H4 (cell line): ENCODE measurements around the gene PDIA4. TPM values are rescaled to one million over a fixed set of nuclear protein-coding genes. Genes with fewer than 3 reads are reported as not detected.
"Not testable (repeated sequence)": the region's sequence is repeated elsewhere in the genome, so short reads cannot be mapped to it uniquely, and the experiment has no call there.

ENCODE experiments used
- DNase-seq: peaks from one replicate; pipeline ENCODE4 v3.0.0-alpha.2; 2015; ENCODE audit warnings: low spot score
- total RNA-seq: library from RNA; depleted of rRNA; stranded (reverse); fragments of >200 nt; shearing (Covaris generic); gene quantifications from 2 replicates; pipeline ENCODE4 v1.2.3, GENCODE V29; 2014

Gene PDIA4
- total RNA-seq, 1 experiment from 2014 or later: 318 TPM

DNA sequence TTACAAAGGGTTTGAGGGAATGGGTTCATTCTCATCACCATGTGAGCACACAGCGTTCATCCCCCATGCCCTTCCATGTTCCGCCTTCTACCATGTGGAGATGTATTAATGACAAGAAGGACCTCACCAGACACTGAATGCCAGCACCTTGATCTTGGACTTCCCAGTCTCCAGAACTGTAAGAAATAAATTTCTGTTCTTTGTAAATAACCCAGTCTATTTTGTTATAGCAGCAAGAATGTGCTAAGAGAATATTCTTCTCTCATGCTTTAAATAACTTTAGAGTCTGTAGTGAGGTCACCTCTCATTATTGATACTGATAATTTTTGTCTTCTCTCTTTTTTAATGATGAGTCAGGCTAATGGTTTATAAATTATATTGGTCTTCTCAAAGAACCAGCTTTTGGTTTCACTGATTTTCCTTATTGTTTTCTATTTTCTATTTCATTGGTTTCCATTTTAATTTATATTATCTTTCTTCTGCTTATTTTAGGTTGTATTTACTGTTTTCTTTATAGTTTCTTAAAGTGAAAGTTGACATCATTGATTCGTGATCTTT, 3.1 kb upstream of the PDIA4 start:
- DNase-seq: no peak

DNA sequence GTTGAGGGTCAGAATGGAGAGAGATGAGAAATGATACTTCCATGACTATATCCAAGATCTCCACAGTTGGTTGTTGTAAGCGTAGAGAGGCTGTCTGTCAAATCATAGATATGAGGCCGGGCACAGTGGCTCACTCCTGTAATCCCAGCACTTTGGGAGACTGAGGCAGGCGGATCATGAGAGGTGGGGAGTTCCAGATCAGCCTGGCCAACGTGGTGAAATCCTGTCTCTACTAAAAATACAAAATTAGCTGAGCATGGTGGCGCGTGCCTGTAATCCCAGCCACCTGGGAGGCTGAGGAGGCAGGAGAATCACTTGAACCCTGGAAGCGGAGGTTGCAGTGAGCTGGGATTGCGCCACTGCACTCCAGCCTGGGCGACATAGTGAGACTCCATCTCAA, 2.1 kb upstream of the PDIA4 start:
- not testable (repeated sequence) for DNase-seq

DNA sequence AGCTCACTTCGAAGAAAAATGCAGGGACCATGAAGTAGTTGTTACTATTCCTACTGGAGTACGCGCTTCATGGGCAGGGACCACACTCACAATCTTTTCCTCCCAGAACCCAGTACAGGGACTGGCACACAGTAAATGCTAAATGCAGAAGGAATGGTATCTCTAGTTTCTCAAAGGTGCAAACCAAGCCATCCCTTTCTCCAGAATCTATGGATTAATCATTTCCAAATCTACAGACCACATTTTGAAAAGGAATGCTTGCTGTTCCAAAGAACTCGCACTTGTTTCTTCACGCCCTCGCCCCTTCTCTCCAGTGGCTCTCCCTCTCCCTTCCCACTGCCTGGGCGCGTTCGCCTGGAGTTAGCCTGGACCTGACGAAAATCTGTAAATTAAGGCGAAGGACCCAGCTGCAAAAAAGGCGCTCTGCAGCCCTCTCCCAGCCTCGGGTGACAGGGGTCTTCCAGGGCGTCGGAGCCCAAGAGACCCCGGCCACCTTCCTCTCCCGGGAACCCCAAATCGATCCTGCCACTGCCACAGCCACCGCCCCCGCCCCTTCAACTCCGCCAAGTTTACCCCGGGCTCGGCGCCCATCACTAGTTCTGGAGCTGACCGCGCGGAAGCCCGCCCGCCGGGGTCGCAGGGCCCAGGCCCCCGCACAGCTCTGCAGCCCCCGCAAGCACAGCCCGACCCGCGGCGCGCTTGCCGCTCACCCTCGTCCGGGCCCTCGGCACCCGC, 527 bp downstream of the PDIA4 start:
- DNase-seq: no peak

DNA sequence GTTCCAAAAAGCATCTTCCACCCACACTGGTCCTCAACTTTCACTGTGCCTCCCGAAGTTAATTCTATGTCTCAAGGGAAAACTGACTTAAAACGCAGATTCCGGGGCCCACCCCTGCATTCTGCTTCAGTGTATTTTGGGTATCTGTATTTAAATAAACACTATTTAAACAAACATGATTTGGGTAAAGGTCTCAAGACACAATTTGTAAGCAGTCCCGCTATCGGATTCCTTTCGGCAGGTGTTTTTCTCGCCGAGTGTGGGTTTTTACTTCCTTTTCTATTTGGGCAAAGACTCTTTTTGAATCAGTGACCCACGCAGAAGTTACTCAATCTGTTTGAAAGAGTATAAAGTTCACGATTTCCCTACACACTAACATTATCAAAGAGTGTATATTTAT, 1.2 kb downstream of the PDIA4 start:
- no peak for DNase-seq

DNA sequence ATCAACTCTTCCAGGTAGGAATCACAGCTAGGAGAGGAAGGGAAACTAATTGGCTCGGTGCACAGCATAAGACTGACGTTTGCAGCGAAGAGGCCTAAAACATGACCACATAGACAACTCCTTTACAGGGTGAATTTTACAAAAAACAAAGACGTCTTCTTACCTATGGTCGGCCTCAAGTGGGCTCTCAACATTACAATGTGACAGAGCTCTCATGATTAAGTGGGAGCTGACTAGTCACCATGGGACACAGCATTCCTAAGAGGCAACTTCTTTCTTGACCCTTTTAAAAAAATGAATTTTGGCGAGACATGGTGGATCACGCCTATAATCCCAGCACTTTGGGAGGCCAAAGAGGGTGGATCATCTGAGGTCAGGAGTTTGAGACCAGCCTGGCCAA, 4.6 kb downstream of the PDIA4 start:
- no peak for DNase-seq

DNA sequence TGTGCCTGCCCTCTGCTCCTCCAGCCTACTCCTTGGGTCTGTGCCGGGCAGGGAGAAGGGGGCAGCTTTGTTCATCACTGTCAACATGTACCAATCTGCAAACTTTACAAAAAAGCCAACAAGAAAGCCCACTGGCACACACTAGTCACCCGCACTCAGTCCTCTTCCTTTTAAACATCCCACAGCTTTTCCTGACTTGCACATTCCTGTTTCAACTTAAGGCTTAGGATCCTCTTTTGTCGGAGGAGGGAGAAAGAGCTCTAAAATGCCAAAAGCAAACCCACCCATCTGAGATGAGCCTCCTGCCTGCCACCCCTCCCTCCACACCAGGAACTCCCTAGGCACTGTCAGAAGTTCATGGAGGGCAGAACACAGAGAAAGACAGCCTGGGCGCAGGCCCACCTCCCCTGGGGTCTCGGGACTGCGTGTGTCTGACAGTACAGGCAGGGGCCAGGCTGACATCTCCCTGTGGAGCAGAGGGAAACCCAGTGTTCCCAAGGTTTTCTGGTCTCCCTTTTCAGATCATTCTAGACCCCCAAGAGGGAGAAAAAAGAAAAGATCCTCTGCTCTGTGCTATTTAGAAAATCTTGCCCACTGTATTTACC, 5.4 kb downstream of the PDIA4 start:
- no peak for DNase-seq

DNA sequence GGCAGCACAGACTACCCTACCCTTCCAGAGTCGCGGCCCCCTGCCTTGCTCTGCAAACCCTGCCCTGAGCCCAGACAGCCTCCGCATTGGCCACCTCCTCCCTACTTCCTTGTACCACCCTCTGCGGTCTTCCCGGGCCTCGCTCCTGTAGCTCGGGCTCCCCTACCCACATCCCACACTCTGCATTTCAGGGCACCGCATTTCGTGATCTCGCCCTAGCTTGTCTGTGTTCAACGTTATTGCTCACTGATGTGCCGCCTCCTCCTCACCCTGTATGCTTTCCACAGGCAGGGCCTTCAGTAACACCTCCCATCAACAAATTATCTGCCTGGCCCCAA, 6.6 kb downstream of the PDIA4 start:
- no peak for DNase-seq

DNA sequence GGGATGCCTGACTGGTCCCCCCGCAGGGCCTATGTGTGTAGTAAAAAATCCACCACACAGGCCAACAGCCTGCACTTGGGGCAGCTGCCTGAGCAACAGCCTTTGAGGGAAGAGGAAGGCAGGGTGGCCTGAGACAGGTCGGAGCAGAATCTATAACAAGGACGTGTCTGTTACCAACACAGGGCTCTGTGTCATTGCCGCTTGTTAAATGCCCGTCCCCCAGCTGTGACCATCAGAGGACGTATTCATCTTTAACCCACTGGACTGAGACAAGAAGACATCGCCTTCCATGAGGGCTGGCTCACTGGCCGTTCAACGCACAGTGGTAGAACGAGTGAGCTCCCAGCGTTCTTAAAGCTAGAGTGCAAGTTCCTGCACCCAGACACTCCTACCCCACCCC, 7.8 kb downstream of the PDIA4 start:
- no peak for DNase-seq

DNA sequence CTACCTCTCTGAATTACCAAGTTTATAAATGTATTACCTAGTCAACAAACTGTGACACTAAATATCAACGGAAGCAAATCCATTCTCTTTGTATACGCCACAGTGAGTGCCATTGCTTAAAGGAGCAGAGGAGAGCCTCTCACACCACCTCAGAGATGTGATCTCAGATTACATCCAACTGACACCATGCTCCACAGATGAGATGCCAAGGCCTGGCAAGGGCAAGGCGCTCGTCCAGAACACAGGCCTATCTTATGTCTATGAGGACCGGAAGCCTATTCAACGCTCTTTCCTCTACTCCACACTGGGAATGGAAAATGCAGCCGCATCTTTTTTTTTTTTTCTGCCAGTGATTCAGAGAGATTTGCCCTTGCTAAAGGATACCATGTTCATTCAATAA, 11.4 kb downstream of the PDIA4 start:
- DNase-seq: no peak

DNA sequence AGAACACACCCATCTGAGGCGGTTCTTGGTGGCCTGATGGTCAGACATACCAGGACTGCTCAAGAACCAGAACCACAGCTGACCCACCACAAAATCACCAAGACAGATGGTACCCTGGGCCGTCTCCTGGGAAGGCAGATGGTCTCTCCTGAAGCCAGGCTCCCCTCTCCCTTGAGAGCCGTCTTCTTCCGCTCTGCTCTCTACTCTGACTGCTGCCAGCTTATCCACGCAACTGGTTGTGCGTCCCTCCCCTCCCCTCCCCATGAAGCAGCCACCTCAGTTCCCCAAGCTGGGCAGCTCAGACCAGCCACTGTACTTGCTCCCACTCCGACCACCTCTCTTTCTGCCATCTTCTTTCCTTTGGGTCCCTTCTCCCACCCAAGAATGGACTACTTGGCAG, 14.0 kb downstream of the PDIA4 start:
- no peak for DNase-seq

DNA sequence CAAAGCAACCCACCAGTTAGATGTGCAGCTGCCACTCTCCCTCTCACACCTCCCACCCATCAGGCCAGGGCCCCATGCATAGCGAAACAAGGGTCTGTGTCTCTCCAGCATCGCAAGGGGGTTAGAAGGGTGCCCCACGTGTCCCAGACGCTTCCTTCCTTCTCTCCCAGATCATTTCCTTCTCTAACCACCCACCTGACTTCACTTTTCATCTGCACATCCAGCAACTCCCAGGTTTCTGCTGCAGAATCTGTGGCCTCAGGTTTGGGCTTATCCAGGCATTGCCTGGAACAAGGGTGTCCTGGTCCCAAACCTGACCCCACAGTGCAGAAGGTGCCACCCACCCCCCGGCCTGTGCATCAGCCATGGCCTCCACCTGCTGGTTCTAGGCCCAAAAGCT, 14.4 kb downstream of the PDIA4 start:
- no peak for DNase-seq

DNA sequence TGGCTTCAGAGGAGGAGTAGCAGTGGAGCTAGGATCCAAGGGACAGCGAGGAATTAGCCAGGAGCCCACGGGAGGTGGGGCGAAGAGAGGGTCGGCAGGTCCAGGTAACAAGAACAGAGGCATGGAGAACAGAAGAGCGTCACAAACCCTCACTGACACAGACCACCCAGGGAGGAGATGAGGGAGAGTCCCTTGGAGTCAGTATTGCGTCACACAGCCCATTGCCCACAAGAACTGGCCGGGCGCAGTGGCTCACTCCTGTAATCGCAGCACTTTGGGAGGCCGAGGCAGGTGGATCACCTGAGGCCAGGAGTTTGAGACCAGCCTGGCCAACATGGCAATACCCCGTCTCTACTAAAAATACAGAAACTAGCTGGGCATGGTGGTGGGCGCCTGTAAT, 15.6 kb downstream of the PDIA4 start:
- DNase-seq: not testable (repeated sequence)

DNA sequence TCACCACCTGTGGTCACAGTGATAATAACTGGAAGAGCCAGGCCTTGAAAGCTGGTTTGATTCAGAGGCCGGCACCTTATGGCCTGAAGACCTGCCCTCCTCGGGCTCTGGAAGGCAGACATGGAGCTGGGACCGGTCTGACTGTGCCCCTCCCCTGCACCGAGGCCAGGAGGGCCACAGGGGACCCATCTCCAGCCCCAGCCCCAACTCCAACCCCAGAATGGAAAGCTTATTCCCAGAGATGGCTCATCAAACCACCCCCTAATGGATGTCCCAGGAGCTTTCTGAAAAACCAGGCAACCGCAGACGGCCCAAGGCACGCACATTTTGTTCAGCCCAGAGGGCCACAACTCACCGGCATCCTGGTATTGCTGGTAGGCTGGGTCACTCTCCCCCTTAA, 16.8 kb downstream of the PDIA4 start:
- DNase-seq: no peak

DNA sequence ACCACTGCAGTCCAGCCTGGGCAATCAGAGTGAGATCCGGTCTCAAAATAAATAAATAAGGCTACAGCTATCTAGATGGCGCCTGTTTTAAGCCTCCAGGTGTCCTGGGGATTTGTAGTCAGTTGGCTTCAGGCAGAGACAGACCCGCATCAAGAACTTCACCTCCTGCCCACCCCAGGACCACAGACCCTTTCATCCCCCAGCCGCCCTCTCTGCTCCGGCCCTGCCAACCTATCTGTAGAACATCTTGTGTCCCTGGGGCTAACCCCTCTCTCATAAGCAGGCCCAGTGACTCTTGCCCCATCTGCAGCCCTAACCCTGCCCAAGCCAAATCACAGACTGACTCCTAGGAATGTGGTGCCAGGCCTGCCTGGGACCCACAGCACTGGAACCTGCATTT, 17.9 kb downstream of the PDIA4 start:
- no peak for DNase-seq

DNA sequence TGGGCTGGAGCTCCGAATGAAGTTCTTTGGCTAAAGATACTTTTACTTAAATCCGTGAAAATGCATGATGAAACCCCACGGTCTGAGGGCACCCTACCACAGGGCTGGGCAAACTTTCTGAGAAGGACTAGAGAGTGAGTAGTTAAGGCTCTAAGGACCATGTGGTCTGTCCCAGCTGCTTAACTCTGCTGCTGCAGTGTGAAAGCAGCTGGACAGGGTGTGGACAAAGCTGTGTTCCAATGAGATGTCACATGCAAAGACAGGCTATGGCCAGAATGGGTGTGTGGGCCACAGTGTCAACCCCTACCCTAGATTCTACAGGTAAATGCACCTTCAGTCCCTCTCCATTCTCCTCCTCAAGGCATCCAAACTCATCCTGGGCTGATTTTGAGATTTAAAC, 18.8 kb downstream of the PDIA4 start:
- DNase-seq: no peak

DNA sequence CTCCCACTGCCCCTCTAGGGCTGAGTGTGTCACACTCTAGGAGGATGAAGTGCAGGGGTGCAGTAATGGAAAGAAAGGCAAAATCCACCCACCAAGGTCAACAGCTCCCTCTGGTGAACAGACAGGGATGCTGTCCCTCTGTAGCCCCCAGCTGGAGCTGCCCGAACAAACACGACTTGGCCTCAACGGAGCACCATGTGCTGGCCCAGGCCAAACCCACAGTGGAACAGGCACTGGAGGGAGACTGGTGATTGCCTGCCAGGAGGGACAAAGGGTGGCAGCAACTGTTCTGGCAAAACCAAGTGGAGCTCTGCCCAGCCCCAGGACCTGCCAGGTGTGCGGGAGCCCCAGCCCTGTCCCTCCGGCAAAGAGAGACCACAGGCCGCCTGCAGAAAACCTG, 20.7 kb downstream of the PDIA4 start:
- DNase-seq: no peak

DNA sequence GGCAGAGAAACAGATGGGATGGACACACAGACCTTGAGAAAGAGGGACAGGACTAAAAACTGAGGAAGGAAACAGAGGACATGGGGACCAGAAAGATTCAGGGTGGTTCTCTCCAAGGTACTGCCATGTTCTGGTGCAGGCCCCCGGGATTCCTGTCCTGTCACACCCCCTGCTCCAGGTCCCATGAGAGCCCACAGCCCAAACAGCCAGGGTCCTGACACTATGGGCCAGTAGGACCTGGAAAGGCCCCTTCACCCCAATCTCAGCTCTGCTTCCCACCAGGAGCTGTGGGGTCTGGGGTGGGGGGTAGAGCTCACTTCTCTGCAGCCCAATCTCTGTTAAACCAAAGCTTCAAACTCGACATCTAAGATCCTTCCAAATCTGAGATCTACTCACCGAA, 21.2 kb downstream of the PDIA4 start:
- no peak for DNase-seq

DNA sequence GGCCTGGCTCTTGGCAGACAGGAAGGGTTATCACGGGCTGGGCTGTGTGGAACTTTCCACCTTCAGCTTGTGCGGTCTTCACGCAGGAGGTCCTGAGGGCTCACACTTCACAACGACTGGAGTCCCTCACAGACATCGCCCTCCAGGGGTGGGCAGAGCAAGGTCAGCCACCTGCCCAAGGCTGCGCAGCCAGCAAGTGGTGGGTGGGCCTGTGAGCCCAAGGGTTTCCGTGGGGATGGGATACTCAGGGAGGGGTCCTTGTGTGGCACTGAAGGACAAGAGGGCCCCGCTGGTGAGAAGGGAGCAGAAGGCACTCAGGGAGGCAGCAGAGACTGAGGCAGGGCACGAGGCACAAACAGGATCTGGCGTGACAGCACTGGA, 22.0 kb downstream of the PDIA4 start:
- no peak for DNase-seq

DNA sequence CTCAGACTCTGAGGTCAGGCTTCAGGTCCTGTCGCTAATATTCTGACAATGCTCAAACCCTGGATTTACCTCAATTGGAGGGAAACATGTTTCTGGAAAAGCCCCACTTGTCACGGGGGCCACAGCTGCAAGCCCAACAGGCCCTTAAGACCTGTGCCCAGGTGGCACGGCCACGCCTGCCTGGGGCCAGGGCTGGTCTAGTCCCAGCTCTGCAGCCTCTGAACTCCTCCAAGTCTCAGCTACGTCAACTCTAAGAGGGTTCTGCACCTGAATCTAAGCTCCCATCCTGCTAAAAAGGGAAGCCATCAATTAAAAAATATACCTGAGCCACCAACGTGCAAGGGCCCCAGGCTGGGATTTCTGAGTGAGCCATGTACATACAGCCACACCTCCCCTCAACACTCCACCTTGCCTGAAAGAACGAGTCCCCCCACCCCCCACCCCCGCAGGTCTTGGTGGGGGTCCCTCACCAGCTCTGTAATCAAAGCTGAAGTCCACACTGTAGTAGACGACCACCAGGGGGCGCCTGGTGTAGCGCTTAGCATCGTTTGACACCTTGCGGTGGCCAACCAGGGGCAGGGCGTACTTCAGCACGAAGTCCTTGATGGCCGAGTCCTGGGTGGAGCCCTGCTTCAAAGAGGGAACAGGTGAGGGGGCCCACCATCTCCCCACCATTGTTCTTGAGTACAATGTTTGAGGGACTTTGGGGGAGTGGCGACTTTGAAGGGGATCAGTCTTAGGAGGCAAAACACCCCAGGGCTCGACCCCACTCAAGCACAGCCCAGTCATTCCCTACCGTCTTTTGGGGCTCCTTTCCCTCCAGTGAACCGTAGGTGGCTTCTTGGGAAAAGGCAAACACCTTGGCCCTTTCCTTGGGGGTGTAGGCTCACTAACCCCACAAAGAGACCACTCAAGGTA, 22.6 kb downstream of the PDIA4 start:
- peak; percentile 34 for DNase-seq

DNA sequence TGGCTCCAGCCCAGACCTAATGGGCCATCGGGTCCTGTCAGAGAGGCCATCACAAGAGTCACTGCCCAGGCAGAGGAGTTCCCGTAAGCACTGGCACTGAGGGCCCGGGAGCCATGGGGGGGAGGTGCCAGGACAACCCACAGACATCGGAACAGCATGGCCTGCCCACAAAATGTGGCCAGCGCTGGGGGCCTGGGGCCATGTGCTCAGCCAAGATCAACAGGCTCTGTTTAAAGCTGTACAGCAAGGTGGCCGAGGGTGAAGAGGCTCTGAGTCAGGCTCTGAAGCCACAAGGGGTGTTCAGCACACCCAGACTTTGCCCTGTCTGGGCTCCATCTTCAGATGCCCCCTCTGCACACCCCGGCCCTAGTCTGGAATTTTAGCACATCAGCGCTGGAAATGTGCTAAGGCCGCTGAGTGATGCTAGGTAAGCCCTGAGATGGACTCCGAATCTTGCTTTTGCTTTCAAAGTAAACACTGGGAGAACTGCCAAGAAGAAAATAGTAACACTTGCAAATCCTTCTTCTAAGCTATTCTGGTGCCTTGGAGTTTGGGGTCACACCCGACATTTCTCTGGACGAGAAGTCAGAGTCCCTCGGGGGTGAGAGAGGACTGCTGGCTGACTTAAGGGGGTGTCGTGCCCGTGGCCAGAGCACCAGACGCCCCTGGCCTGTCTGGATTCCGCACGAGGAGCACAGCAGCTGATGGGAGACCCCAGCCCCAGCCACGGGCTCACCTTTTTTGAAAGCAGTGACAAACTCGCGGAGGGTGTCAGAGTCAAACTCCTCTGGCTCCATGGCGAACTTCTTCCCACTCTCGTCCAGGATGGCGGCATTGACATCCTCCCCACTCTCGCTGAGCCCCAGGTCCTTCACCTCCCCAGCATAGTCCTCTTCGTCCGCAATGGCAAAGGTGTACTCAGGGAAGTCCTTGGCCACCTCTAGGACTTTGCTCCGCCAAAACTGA, 23.6 kb downstream of the PDIA4 start:
- no peak for DNase-seq

DNA sequence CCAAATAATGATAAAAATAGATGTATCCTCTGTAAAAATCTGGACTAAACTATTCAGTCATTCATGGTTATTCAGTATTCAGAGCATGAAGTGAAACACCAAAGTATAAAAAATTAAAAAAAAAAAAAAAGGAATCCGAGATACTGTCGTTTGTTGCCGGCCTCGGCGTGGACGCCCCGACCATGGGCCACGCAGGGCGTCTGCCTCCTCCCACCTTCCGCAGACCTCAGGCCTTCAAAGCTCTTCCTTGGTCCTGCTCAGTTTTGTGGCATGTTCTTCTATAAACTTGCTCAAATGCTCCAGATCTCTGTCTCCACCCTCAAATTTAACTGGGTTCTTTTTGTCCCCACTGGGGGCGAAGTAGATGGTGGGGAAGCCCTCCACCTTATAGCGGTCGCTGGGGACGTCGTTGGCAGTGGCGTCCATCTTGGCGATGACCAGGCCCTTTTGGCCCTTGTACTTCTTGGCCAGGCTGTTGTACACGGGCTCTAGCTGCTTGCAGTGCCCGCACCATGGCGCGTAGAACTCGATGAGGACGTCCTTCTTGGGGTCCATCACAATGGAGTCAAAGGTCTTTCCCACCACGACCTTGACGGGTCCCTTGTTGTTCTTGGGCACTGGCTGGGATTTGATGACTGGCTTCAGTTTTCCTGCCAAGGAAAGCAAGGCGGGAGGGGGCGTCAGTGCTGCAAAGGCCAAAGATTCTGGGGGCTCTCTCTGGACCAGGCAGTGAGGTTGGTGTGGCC, 24.6 kb downstream of the PDIA4 start:
- DNase-seq: no peak
